Psoas muscle (tissue), 8 donors: ENCODE measurements around the gene NTRK1. TPM values are rescaled to one million over a fixed set of nuclear protein-coding genes. Genes with fewer than 3 reads are reported as not detected.

ENCODE experiments used
- ATAC-seq, 4 donors: fragments of 200-7000 bp; cut with Tn5 transposase; one replicate each; pipeline ENCODE4 v1.9.1; 2020; ENCODE audit warnings: moderate library complexity in 3 of 4, mild to moderate bottlenecking in 2 of 4
- DNase-seq, 2 donors: peaks; one replicate each; pipeline ENCODE4 v3.0.0-alpha.2; 2020
- H3K27ac ChIP-seq: fragments of 200-600 bp; one replicate; pipeline ENCODE4 v1.8.0; 2022
- H3K27me3 ChIP-seq, 3 donors: fragments of 200-600 bp in 1 of 3; one replicate each; pipeline versions ENCODE4 v1.6.1 to v1.8.0; 2013 to 2022; ENCODE audit warnings: low read length in 2 of 3, mild to moderate bottlenecking in 2 of 3, moderate library complexity in 1 of 3; ENCODE audit not compliant: insufficient read depth in 3 of 3
- H3K36me3 ChIP-seq, 2 donors: fragments of 200-600 bp in 1 of 2; one replicate each; pipeline versions ENCODE4 v1.6.1 to v1.8.0; 2013 to 2022; ENCODE audit warnings: low read depth in 1 of 2, mild to moderate bottlenecking in 1 of 2, moderate library complexity in 1 of 2; ENCODE audit not compliant: insufficient read depth in 1 of 2
- H3K4me1 ChIP-seq: fragments of 200-600 bp; one replicate; pipeline ENCODE4 v1.8.0; 2022
- H3K4me3 ChIP-seq: fragments of 200-600 bp; one replicate; pipeline ENCODE4 v1.8.0; 2022; ENCODE audit warnings: mild to moderate bottlenecking
- H3K9me3 ChIP-seq: fragments of 200-600 bp; one replicate; pipeline ENCODE4 v1.8.0; 2022
- CTCF ChIP-seq: fragments of 200-600 bp; IDR thresholded peaks from one replicate; pipeline ENCODE4 v1.8.0; 2022; ENCODE audit warnings: antibody characterized with exemption
- WGBS, 3 donors: extraction: QIAGEN DNeasy Blood & Tissue Kit; methylation state at CpG; one replicate each; pipeline versions ENCODE4 v1.1.6 to v1.1.7; 2013; 5-methylcytosine and 5-hydroxymethylcytosine counted together
- intact Hi-C, 2 donors: fragments of 100-400 bp; cut with DNase I; formaldehyde crosslinking; loops; one replicate each; pipeline versions ENCODE4 v1.11.0 to v1.14.2; 2022
- long read RNA-seq, 2 donors: library from polyadenylated mRNA; unstranded; transcript quantifications; one replicate each; pipeline ENCODE4 v2.0.0, GENCODE V29; 2021
- polyA plus RNA-seq, 3 donors: library from polyadenylated mRNA; stranded (reverse); fragments of 200-250 nt; gene quantifications; one replicate each; pipeline ENCODE4 v1.2.3, GENCODE V29; 2013
- total RNA-seq, 4 donors: library from RNA; stranded (reverse); fragmentation: NEBNext Ultra II Directional in 2 of 4; extraction: Animal tissue kit (Norgen Biotek cat#: 25700) in 2 of 4; gene quantifications; one replicate each; pipeline versions ENCODE4 v1.2.1 to v1.2.4, GENCODE V29; 2021 to 2023
- donor health status: healthy with polysubstance abuse.
- donor health status: DM: no; HTN: no; CAD: no; lungs with moderate emphysema.
- donor health status: Bipolar disorder and iron deficiency.
- donor health status: healthy.
- donor health status: DM: yes; HTN: yes; CAD: no.
- donor health status: DM: no; HTN: no; CAD: no.
- donor health status: DM: no; HTN: no; CAD: no.
- donor health status: DM: yes; HTN: yes; CAD: no.

Gene NTRK1
- total RNA-seq: under 1 TPM; 0.16 to 0.92 (median 0.44) TPM
- under 1 TPM; 0.07 to 0.65 (median 0.58) TPM for polyA plus RNA-seq
- long read RNA-seq, donor 1, partial matches to known transcripts: 0 of 1 reads
- long read RNA-seq, donor 1, other reads (novel, unspliced or antisense): 1 of 1 reads
- long read RNA-seq, donor 2: 0 reads

GRCh38 chr1:156860628-156861423, at the start of gene NTRK1:
Gene NTRK1, plus strand, starts transcription at chr1:156860865. Its CDS starts 70 bp downstream, at chr1:156860935.
- no peaks in the 10 kb centered on the region for H3K36me3 ChIP-seq
- no peak within 1 kb of the TSS for H3K27ac ChIP-seq
- intact Hi-C loops: loop anchor here in 1 of 2 donors (2.0 kb wide), 1 partner anchor 22 kb away; no protein-coding TSS in a partner anchor
- peaks cover 19% of the 10 kb centered on the region for H3K4me1 ChIP-seq
- DNase-seq: peak in 1 of 2 donors; percentile 49
- H3K4me3 ChIP-seq: peak within 1 kb of the TSS; percentile 59
- H3K27me3 ChIP-seq: peaks cover 0 to 71% (median 17%) of the 10 kb centered on the region in 3 donors
- WGBS, 3 donors: 3 to 4% (median 4%) methylated on average over 43 to 69 of the region's 69 CpGs
- peak in 3 of 4 donors; percentile 28 to 49 (median 32) for ATAC-seq
- no peak for TF ChIP-seq CTCF
- no peaks in the 10 kb centered on the region for H3K9me3 ChIP-seq

- intact Hi-C loops: no loop called here
- Histone ChIP-seq H3K36me3 (no peaks in the 10 kb centered on the region), H3K9me3 (no peaks in the 10 kb centered on the region), H3K27ac (no peak overlapping the region), H3K27me3 (peaks cover 0 to 4% (median 3%) of the 10 kb centered on the region in 3 donors), H3K4me3 (no peak overlapping the region), H3K4me1 (peaks cover 15% of the 10 kb centered on the region)
- 48 to 66% (median 56%) methylated on average over 4 of the region's 4 CpGs for WGBS, 3 donors
- ATAC-seq (no peak), DNase-seq (no peak)
- TF ChIP-seq CTCF: no peak
Observed at GRCh38 chr1:156811168-156811567, 49.5 kb upstream of the NTRK1 start.

- intact Hi-C loops: no loop called here
- no peak for DNase-seq
- ATAC-seq: no peak
Observed at GRCh38 chr1:156812293-156812990, 48.2 kb upstream of the NTRK1 start.

GRCh38 chr1:156813298-156813697, 47.4 kb upstream of the NTRK1 start:
- intact Hi-C loops: no loop called here
- no peaks in the 10 kb centered on the region for H3K36me3 ChIP-seq
- peaks cover 0 to 4% (median 3%) of the 10 kb centered on the region in 3 donors for H3K27me3 ChIP-seq
- peak overlapping the region; percentile 66 for H3K4me3 ChIP-seq
- TF ChIP-seq CTCF: no peak
- DNase-seq: no peak
- WGBS, 3 donors: 43 to 60% (median 52%) methylated on average over 10 of the region's 10 CpGs
- no peak for ATAC-seq
- peaks cover 7% of the 10 kb centered on the region for H3K4me1 ChIP-seq
- H3K9me3 ChIP-seq: no peaks in the 10 kb centered on the region
- H3K27ac ChIP-seq: no peak overlapping the region

More at GRCh38 chr1:156812293-156812990, 48.2 kb upstream of the NTRK1 start:
- WGBS, 3 donors: 95 to 98% (median 97%) methylated on average over 10 of the region's 10 CpGs
- Histone ChIP-seq H3K27me3 (peaks cover 0 to 4% (median 3%) of the 10 kb centered on the region in 3 donors), H3K9me3 (no peaks in the 10 kb centered on the region), H3K4me3 (no peak overlapping the region), H3K27ac (no peak overlapping the region), H3K4me1 (peaks cover 7% of the 10 kb centered on the region), H3K36me3 (no peaks in the 10 kb centered on the region)
- TF ChIP-seq CTCF: no peak
